Coronary artery (tissue), 2 donors: Measurements from ENCODE around the gene SEPTIN2.

Experiments used
- DNase-seq: peaks from one replicate; pipeline ENCODE4 v3.0.0-alpha.2; 2017; ENCODE audit warnings: low spot score
- H3K27ac ChIP-seq, 2 donors: fragments of 200-600 bp; sonication (generic); one replicate each; pipeline ENCODE4 v1.5.1; 2016 to 2019
- H3K4me3 ChIP-seq: fragments of 200-600 bp; sonication (generic); 2 replicates; pipeline ENCODE4 v1.5.1; 2016; ENCODE audit warnings: mild to moderate bottlenecking, moderate library complexity
- CTCF ChIP-seq: fragments of 200-600 bp; sonication (generic); IDR thresholded peaks from one replicate; pipeline ENCODE4 v1.5.1; 2019; ENCODE audit warnings: antibody characterized with exemption

The SEPTIN2 gene

DNA sequence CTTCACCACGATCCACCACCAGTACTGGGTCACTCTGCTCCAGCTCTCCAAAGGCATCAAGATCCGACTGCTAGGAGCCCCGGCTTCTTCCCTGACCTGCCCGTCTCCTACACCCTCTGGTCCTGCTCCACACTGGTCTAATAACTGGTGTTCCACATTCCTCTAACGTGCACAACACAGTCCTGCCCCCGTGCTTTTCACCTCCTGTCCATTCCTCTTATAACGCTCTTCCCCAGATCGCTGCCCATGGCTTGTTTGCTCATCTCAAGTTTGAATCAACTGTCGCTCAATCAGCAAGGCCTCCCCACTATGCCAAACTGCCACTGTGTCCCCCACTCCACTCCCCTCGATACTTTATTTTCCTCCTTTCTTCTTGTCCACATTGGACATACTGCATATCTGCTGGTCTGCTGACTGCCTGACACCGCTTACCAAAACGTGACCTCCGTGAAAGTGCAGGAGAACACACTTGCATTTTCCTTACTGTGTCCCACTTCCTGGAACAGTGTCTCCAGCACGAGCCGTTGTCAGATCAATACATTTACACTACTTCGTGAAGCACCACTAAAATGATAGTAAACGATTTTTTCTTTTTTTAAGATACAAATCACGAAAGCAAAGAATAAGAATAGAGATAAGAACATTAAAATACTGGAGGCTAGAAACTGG is 6.8 kb upstream of the SEPTIN2 start:
- Histone ChIP-seq H3K4me3 (no peak overlapping the region), H3K27ac (no peak overlapping the region)
- no peak for DNase-seq
- no peak for TF ChIP-seq CTCF

- no peak for TF ChIP-seq CTCF
- no peak overlapping the region for H3K27ac ChIP-seq
- no peak overlapping the region for H3K4me3 ChIP-seq
- no peak for DNase-seq
Measured at GRCh38 chr2:241309684-241310117, 6.0 kb upstream of the SEPTIN2 start.

GRCh38 chr2:241310917-241311566 is 4.7 kb upstream of the SEPTIN2 start:
- no peak for TF ChIP-seq CTCF
- no peak overlapping the region for H3K4me3 ChIP-seq
- DNase-seq = no peak
- no peak overlapping the region for H3K27ac ChIP-seq

- no peak for TF ChIP-seq CTCF
- Histone ChIP-seq H3K27ac (no peak overlapping the region), H3K4me3 (no peak overlapping the region)
- no peak for DNase-seq
Measured at GRCh38 chr2:241312082-241312481, 3.6 kb upstream of the SEPTIN2 start.

DNA sequence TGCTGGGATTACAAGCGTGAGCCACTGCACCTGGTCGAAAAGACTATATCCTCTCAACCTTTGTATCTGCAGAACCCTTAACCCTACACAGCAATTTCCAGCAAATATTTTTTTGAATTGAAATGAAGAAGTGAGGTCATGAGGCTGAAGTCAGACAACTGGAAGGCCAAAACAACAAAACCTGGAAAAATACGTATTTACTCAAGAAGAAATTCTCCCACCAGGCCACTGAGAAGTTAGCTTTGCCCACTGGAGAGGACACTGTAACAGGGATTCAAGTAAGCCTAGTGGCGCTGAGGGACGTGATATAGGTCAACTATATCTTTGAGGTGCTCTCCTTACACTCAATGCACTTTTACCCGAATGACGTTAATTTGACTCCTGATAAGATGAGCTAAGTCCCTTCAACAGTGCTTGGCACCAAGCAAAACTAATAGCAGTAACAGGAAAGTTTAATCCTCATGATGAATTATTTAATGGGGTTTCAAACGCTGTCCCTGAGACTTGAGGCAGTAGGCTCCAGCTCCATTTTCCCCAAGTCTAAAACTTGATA is 2.1 kb upstream of the SEPTIN2 start:
- no peak for DNase-seq
- TF ChIP-seq CTCF = no peak
- Histone ChIP-seq H3K4me3 (no peak overlapping the region), H3K27ac (no peak overlapping the region)

DNA sequence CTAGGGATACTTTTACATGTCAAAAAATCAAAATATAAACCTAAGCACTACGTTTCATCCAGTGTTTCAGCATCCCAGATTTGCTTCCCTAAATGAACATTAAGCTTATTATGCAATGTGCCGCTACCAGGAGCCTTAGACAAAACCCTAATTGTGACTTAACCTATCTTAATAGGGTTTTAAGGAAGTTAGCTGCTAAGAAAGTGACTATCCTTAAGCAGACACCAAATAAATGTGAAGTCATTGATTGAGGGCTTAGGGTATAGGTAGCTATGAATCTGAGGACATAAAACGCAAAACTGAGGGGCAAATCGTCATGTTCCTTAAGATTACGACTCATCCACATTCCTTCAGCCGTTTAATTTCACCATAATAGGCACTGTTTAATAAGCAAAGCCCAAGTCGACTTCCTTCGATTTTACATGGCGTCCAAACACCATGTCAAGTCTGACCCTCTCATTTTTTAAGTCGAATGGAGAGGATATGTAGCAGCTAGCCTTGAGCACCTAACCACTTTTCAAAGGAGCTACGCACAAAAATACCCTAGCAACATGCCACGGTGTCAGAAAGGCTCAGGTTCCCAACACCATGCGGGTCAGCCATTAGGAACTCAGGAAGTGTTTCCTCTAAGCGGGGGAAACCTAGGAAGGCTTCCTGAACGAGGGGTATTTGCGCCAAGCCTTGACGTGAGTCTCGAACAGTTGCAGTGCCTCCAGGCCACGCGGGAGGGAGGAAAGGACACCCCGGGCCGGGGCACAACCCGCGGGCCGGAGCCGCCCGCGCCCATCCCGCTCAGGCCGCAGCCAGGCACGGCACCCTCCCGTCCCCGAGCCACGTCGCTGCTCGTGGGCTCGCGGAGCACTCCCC is 1.3 kb upstream of the SEPTIN2 start:
- no peak for TF ChIP-seq CTCF
- DNase-seq = no peak
- H3K27ac ChIP-seq = peak overlapping the region; percentile 90 to 96
- peak overlapping the region; percentile 86 for H3K4me3 ChIP-seq
